HG02884 (cell line): ENCODE results near the gene RGS14.
"Not testable (repeated sequence)": the region's sequence is repeated elsewhere in the genome, so short reads cannot be mapped to it uniquely, and the experiment has no call there.

ENCODE experiments used
- ATAC-seq: cut with Tn5 transposase; IDR thresholded peaks from one replicate; pipeline ENCODE4 v1.9.1; 2021; ENCODE audit warnings: mild to moderate bottlenecking, moderate library complexity; ENCODE audit not compliant: unreplicated experiment

The RGS14 gene

GRCh38 chr5:177327539-177328522, 29.9 kb upstream of the RGS14 start:
- no peak for ATAC-seq

GRCh38 chr5:177328545-177329231, 29.0 kb upstream of the RGS14 start:
- no peak for ATAC-seq

GRCh38 chr5:177329883-177330282, 27.8 kb upstream of the RGS14 start:
- ATAC-seq, result no peak

DNA sequence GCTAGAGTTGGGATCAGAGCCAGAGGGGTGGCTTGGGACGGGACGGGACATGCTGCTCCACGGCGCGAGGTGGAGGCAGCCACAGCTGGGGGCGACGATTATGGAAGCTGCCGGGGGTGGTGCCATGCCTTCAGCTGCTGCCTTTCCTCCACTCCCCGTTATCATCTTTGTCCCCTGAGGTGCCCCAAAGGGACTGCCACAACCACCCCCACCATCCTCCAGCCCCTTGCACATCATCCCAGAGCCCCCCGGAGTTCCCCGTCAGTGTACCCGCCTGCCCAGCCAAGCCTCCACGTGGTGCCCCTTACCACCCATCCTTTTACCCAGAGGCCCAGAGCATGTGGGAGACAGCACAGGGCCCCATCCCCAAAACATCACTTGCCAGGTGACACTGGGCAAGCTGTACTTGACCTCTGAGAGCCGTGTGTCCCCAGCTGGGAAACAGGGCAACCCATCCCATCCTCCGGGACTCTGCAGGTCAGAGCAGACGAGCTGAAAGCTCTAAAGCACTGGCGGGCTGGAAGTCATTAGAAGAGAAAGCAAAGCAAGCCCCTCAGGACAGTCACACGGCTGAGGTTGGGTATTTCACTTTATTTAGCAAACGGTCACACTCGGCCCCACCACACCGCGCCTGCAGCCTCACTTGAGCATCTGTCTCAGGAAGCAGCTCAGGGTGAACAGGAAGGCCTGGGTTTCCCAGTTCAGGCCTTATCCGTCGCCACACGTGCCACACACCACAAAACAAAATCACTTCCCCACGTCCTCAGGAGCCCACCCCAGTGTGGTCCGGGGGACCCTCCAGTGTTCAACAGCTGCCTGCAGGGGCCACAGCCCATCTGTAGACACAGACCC, 26.5 kb upstream of the RGS14 start:
- ATAC-seq, result no peak

DNA sequence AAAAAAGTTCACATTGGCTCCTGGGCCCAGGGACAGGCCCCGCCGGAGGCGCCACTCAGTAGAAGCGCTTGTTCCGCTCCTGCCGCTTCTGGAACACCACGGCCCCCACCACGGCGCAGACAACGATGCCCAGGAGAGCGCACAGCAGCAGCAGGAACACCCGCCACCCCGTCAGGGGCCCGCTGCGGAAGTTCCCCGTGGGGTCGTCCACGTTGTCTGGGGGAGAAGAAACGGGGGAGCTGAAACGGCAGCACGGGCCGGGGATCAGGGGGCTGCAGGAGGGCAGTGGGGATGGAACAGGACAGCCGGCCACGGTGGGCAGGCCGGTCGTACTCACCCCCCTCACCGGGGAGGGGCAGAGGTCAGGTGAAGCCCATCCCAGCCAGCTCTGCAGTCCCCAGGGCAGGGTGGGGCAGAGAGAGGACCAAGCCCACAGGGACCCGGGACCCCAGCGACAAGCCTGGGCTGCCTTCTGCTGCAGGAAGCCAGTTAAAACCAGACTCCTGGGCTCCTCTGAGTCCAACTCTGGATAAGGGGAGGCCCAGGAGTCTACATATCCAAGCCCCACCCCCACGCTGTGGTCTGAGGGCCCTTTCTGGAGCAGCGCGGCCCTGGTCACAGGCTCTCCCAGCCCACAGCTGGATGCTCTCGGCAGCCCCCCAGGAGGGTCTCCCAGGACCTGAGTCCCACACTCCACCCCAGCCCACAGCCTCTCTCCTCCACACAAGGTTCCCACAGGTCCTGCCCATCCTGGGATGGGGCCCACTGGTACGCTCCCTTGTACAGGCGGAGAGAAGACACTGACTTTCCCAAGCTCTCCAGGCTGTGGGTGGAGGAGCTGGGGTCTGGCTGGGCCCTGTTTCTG, 25.5 kb upstream of the RGS14 start:
- ATAC-seq, result no peak

DNA sequence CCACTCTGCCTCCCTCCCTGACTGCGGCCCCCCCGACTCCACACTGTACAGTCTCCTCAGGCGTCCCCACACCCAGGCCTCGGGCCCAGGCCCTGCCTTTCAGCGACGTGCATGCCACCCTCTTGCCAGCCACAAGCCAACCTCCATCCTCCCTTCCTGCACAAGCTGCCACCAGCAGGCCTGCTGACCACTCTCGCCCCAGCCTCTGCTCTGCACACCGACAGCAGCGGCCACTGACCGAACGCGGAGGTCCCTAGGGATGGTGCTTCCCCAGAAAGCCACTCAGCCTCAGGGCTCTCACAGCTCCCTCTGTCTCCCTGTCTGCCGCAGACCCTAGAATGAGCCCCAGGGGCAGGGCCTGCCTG, 24.8 kb upstream of the RGS14 start:
- ATAC-seq, result no peak

DNA sequence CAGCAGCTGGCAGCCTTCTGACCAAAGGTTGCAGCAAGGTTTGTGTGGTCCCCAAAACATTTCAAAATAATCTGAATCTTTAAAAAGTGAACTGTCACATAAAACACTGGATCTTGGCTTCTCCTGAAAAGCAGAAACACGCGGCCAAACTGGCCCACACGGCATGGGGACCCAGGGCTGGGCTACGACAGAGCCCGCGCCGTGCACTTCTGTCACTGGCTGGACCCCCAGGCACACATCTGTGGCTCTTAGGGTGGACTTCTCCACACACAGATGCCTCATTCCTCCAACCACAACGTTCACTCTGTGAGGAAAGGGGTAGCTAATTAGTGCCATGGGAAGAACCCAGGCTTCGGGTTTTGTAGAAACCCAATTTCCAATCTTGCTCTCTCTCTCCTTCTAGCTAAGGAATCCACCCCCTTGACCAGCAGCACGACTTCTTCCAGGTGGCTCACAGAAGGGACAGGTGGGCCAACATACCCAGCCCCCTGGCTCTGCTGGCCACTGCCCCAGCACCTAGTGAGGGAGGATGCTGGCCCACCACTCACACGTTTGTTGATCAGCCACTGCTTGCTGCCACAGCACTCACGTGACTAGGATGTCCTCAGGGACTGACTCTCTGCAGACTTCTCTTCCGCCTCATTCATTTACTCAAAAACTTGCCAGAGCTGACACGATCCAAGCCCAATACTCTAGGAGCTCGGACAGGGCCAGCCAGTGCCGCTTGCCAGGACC, 24.1 kb upstream of the RGS14 start:
- ATAC-seq, result no peak

DNA sequence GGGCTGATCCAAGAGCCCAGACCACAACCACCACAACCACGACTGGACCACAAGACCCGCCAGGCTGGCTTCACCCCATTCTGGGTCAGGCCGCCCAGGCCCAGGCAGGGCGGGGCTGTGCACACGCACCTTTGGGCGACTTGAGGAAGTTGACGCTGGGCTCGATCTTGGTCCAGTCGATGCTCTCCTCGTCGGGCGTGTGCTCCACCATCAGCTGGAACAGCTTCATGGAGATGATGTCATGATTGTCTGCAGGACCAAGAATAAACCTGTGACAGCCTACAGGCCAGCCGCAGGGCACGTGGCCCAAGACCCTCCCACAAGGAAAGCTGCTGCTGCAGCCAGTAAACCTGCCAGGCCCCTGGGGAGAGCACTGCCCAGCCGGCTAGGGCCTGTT, 23.6 kb upstream of the RGS14 start:
- ATAC-seq, result no peak

GRCh38 chr5:177334781-177335700, 22.7 kb upstream of the RGS14 start:
- ATAC-seq, result no peak

GRCh38 chr5:177335701-177336065, 22.0 kb upstream of the RGS14 start:
- no peak for ATAC-seq

GRCh38 chr5:177336112-177336511, 21.6 kb upstream of the RGS14 start:
- ATAC-seq, result no peak

GRCh38 chr5:177336603-177337494, 20.9 kb upstream of the RGS14 start:
- ATAC-seq, result no peak

DNA sequence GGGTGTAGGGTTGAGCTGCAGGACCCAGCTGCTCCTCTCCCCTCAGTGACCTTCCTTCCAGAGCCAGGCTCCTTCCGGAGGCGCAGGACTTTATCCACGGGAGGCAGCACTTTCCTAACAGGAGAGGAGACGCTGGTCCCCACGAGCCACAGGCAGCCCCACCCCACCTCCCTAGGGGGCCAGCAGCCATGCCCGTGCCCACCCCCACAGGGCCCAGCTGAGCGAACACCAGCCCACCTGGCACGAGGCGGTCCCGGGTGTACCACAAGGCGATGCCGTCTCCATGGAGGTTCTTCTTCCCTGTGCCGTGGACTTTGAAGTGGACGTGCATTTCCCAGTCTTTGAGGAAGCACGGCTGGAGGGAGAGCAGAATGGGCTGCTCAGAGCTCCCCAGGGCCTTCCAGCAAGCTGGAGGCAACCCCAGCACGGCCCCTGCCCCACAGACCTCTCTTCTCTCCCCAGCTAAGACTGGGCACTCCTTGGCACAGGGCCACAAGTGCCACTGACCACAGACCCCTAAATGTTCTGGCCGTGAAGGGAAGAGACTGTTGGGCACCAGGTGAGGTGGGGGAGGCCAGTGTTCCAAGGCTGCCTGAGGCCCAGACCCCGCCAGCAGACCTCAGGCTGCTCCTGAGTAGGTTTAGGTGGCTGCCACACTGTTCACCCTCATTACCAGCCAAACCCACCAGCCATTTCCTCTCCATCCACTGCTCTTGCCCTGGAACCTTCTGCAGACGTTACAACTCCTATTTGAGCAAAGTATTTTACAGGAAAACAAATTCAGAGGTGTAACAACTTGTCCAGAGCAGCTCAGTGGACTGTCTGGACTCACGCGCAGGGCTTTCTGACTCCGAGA, 19.2 kb upstream of the RGS14 start:
- no peak for ATAC-seq

GRCh38 chr5:177339107-177339638, 18.6 kb upstream of the RGS14 start:
- ATAC-seq, result no peak

GRCh38 chr5:177343000-177343399, 14.7 kb upstream of the RGS14 start:
- ATAC-seq, result not testable (repeated sequence)

DNA sequence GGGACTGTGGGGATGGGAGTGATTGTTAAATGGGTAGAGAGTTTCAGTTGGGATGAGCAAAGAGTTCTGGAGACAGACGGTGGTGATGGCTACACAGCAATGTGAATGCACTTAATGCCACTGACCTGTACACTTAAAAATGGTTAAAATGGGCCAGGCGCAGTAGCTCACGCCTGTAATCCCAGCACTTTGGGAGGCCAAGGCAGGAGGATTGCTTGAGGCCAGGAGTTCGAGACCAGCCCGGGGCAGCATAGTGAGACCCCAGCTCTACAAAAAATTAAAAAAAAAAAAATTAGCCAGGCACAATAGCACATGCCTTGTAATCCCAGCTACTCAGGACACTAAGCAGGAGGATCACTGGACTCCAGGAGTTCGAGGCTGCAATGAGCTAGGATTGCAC, 13.9 kb upstream of the RGS14 start:
- no peak for ATAC-seq
